SK-N-SH (cell line): Measurements from ENCODE around the gene MORC3. TPM values are rescaled to one million over a fixed set of nuclear protein-coding genes. Genes with fewer than 3 reads are reported as not detected.

Experiments used
- CTCF ChIA-PET: fragments of 300-600, 350-600 bp; formaldehyde crosslinking; extraction: SDS; loops from one replicate; lab custom pipeline; 2021; lab: Yijun Ruan, JAX
- POLR2A ChIA-PET: fragments of 350-600 bp; sonication (Branson Sonifier 250); formaldehyde crosslinking; extraction: SDS; loops from one replicate; lab custom pipeline; 2020; ENCODE audit warnings: antibody characterized with exemption, inconsistent platforms; lab: Yijun Ruan, JAX
- DNase-seq: peaks from one replicate; pipeline ENCODE4 v3.0.0; 2012
- H2AFZ ChIP-seq: fragments of 200-600 bp; sonication (generic); 2 replicates; pipeline ENCODE4 v1.8.1; 2016; ENCODE audit warnings: antibody characterized with exemption, mild to moderate bottlenecking, low read depth
- H3F3A ChIP-seq: fragments of 200-600 bp; sonication (generic); replicated peaks from 2 replicates; pipeline ENCODE3; 2016; ENCODE audit warnings: antibody characterized with exemption, mild to moderate bottlenecking; ENCODE audit not compliant: insufficient read depth
- H3K27ac ChIP-seq, 2 experiments: fragments of 200-500 bp in 1 of 2; fragments of 200-600 bp in 1 of 2; sonication (Bioruptor generic) in 1 of 2; sonication (generic), shearing (Covaris generic) in 1 of 2; 2 replicates each; pipeline versions ENCODE4 v1.5.1 to v1.6.1; 2014 to 2016; ENCODE audit warnings: low read depth in 2 of 2, inconsistent platforms in 1 of 2, low read length in 1 of 2, mild to moderate bottlenecking in 1 of 2, mixed read lengths in 1 of 2
- H3K27me3 ChIP-seq: fragments of 200-600 bp; sonication (generic), shearing (Covaris generic); 2 replicates; pipeline ENCODE4 v1.6.1; 2016; ENCODE audit warnings: mixed run types; ENCODE audit not compliant: insufficient read depth
- H3K36me3 ChIP-seq, 2 experiments: fragments of 200-500 bp in 1 of 2; fragments of 200-600 bp in 1 of 2; sonication (Bioruptor generic) in 1 of 2; sonication (generic) in 1 of 2; replicated peaks in 1 of 2; 2 replicates each; pipeline versions ENCODE3 to v1.5.1; 2014 to 2016; ENCODE audit warnings: low read length in 1 of 2, mild to moderate bottlenecking in 1 of 2; ENCODE audit not compliant: insufficient read depth in 2 of 2, control insufficient read depth in 1 of 2
- H3K4me1 ChIP-seq, 2 experiments: fragments of 200-500 bp in 1 of 2; fragments of 200-600 bp in 1 of 2; sonication (Bioruptor generic) in 1 of 2; sonication (generic), shearing (Covaris generic) in 1 of 2; 2 replicates each; pipeline versions ENCODE4 v1.5.1 to v1.6.1; 2014 to 2016; ENCODE audit warnings: low read depth in 1 of 2, low read length in 1 of 2, mixed run types in 1 of 2; ENCODE audit not compliant: insufficient read depth in 2 of 2, control insufficient read depth in 1 of 2
- H3K4me2 ChIP-seq: fragments of 200-600 bp; sonication (generic), shearing (Covaris generic); 2 replicates; pipeline ENCODE4 v1.6.1; 2017; ENCODE audit warnings: mixed run types
- H3K4me3 ChIP-seq, 2 experiments: fragments of 200-500 bp in 1 of 2; fragments of 200-600 bp in 1 of 2; sonication (Bioruptor generic) in 1 of 2; sonication (generic), shearing (Covaris generic) in 1 of 2; 2 replicates each; pipeline versions ENCODE4 v1.5.1 to v1.8.1; 2014 to 2016; ENCODE audit warnings: low read depth in 2 of 2, inconsistent platforms in 1 of 2, low read length in 1 of 2, mild to moderate bottlenecking in 1 of 2, mixed read lengths in 1 of 2, moderate library complexity in 1 of 2
- H3K79me2 ChIP-seq: fragments of 200-600 bp; sonication (generic); 2 replicates; pipeline ENCODE4 v1.8.1; 2017; ENCODE audit warnings: mild to moderate bottlenecking; ENCODE audit not compliant: insufficient read depth
- H3K9ac ChIP-seq: fragments of 200-600 bp; sonication (generic); 2 replicates; pipeline ENCODE4 v1.6.1; 2017; ENCODE audit warnings: mixed run types
- H3K9me2 ChIP-seq: fragments of 200-600 bp; sonication (generic); 2 replicates; pipeline ENCODE4 v1.6.1; 2017; ENCODE audit warnings: mixed run types
- H3K9me3 ChIP-seq: fragments of 200-600 bp; sonication (generic); 2 replicates; pipeline ENCODE4 v1.6.1; 2017; ENCODE audit warnings: mixed run types, mild to moderate bottlenecking, moderate library complexity
- H4K20me1 ChIP-seq: fragments of 200-600 bp; sonication (generic); 2 replicates; pipeline ENCODE4 v1.6.1; 2017; ENCODE audit warnings: mild to moderate bottlenecking, mixed run types; ENCODE audit not compliant: insufficient read depth
- ELF1 ChIP-seq: IDR thresholded peaks from 2 replicates; pipeline ENCODE4 v1.4.0; 2012
- FOSL2 ChIP-seq: IDR thresholded peaks from 2 replicates; pipeline ENCODE4 v1.4.0; 2012; ENCODE audit warnings: low read depth, mild to moderate bottlenecking, moderate library complexity, borderline replicate concordance
- FOXJ3 ChIP-seq: sonication (generic); formaldehyde crosslinking; IDR thresholded peaks from 2 replicates; pipeline ENCODE4 v1.5.1; 2020; ENCODE audit warnings: mild to moderate bottlenecking, missing genetic modification reagents
- JUND ChIP-seq: IDR thresholded peaks from 2 replicates; pipeline ENCODE4 v1.4.0; 2012
- MEF2A ChIP-seq: IDR thresholded peaks from 2 replicates; pipeline ENCODE4 v1.4.0; 2012; ENCODE audit warnings: low read depth, borderline replicate concordance
- MXI1 ChIP-seq: IDR thresholded peaks from 2 replicates; pipeline ENCODE4 v1.6.1; 2012; ENCODE audit warnings: mild to moderate bottlenecking, low read depth, low read length, improper control_type of control experiment
- NRF1 ChIP-seq: IDR thresholded peaks from 2 replicates; pipeline ENCODE4 v1.6.1; 2012; ENCODE audit warnings: low read depth, mild to moderate bottlenecking, low read length
- POLR2AphosphoS5 ChIP-seq: IDR thresholded peaks from 2 replicates; pipeline ENCODE4 v1.6.1; 2012; ENCODE audit warnings: low read depth, low read length
- RAD21 ChIP-seq: IDR thresholded peaks from 2 replicates; pipeline ENCODE4 v1.6.1; 2012; ENCODE audit warnings: mild to moderate bottlenecking, low read length
- REST ChIP-seq: IDR thresholded peaks from 2 replicates; pipeline ENCODE4 v1.6.1; 2012; ENCODE audit warnings: mild to moderate bottlenecking, low read depth, low read length, moderate library complexity
- SIN3A ChIP-seq: IDR thresholded peaks from 2 replicates; pipeline ENCODE4 v1.6.1; 2012; ENCODE audit warnings: low read depth, mild to moderate bottlenecking, low read length, moderate library complexity, borderline replicate concordance
- SMC3 ChIP-seq: IDR thresholded peaks from 2 replicates; pipeline ENCODE4 v1.6.1; 2012; ENCODE audit warnings: low read depth, low read length, improper control_type of control experiment
- WGBS: methylation state at CpG from one replicate; pipeline ENCODE4 v1.1.6; 2017; ENCODE audit warnings: low lambda C conversion rate; 5-methylcytosine and 5-hydroxymethylcytosine counted together
- polyA plus RNA-seq, 3 experiments: library from polyadenylated mRNA; depleted of rRNA; stranded (reverse); fragments of >200 nt; gene quantifications; 2 replicates each; pipeline ENCODE4 v1.2.3, GENCODE V29; 2012
- TF ChIP-seq, protein P1 (sequence below): IDR thresholded peaks from 2 replicates; pipeline ENCODE4 v1.4.0; 2012; ENCODE audit warnings: low read depth
- TF ChIP-seq, protein P2 (sequence below): fragments of 200-600 bp; sonication (generic); IDR thresholded peaks from 2 replicates; pipeline ENCODE4 v1.6.1; 2017; ENCODE audit warnings: antibody characterized with exemption, mild to moderate bottlenecking, moderate library complexity
- TF ChIP-seq, protein P3 (sequence below): fragments of 150-350 bp; IDR thresholded peaks from 2 replicates; pipeline ENCODE4 v1.6.1; 2017; ENCODE audit warnings: antibody characterized with exemption, low read length, low read depth, borderline replicate concordance

Gene MORC3
- polyA plus RNA-seq, 1 of the 3 experiments (the other 2 are of a cell fraction), result 8.2 TPM

GRCh38 chr21:36354918-36355680 lies 35.1 kb downstream of the MORC3 start:
- Histone ChIP-seq H3K9ac (no peak overlapping the region), H4K20me1 (no peaks in the 10 kb centered on the region), H3K9me2 (no peaks in the 10 kb centered on the region), H3K27ac (no peak overlapping the region), H3K36me3 (peaks cover 40 to 69% of the 10 kb centered on the region in 2 experiments), H3K9me3 (no peaks in the 10 kb centered on the region), H3K4me2 (no peak overlapping the region), H3K4me1 (peaks cover 0 to 3% of the 10 kb centered on the region in 2 experiments; a peak in 1 of 4 replicates), H2AFZ (no peak overlapping the region), H3F3A (peaks cover 6% of the 10 kb centered on the region), H3K79me2 (peaks cover 32% of the 10 kb centered on the region), H3K27me3 (no peaks in the 10 kb centered on the region), H3K4me3 (no peak overlapping the region)
- POLR2A ChIA-PET, result no interaction called here
- CTCF ChIA-PET, result no interaction called here
- no peak for DNase-seq
- 97% methylated on average over 5 of the region's 5 CpGs for WGBS
- no peak for TF ChIP-seq REST
- no peak for TF ChIP-seq SIN3A
- TF ChIP-seq, protein P1, sequence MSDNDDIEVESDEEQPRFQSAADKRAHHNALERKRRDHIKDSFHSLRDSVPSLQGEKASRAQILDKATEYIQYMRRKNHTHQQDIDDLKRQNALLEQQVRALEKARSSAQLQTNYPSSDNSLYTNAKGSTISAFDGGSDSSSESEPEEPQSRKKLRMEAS, result no peak
- TF ChIP-seq SMC3, result no peak
- TF ChIP-seq MEF2A, result no peak
- no peak for TF ChIP-seq ELF1
- no peak for TF ChIP-seq FOXJ3 (CRISPR knock-in tag)
- TF ChIP-seq FOSL2, result no peak
- TF ChIP-seq, protein P2, sequence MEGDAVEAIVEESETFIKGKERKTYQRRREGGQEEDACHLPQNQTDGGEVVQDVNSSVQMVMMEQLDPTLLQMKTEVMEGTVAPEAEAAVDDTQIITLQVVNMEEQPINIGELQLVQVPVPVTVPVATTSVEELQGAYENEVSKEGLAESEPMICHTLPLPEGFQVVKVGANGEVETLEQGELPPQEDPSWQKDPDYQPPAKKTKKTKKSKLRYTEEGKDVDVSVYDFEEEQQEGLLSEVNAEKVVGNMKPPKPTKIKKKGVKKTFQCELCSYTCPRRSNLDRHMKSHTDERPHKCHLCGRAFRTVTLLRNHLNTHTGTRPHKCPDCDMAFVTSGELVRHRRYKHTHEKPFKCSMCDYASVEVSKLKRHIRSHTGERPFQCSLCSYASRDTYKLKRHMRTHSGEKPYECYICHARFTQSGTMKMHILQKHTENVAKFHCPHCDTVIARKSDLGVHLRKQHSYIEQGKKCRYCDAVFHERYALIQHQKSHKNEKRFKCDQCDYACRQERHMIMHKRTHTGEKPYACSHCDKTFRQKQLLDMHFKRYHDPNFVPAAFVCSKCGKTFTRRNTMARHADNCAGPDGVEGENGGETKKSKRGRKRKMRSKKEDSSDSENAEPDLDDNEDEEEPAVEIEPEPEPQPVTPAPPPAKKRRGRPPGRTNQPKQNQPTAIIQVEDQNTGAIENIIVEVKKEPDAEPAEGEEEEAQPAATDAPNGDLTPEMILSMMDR, result no peak
- no peak for TF ChIP-seq NRF1
- no peak for TF ChIP-seq MXI1
- no peak for TF ChIP-seq RAD21
- TF ChIP-seq, protein P3, sequence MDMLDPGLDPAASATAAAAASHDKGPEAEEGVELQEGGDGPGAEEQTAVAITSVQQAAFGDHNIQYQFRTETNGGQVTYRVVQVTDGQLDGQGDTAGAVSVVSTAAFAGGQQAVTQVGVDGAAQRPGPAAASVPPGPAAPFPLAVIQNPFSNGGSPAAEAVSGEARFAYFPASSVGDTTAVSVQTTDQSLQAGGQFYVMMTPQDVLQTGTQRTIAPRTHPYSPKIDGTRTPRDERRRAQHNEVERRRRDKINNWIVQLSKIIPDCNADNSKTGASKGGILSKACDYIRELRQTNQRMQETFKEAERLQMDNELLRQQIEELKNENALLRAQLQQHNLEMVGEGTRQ, result no peak
- TF ChIP-seq POLR2AphosphoS5, result no peak
- TF ChIP-seq JUND, result no peak
